H9 (cell line): Measurements from ENCODE around the gene LAMC3. TPM values are rescaled to one million over a fixed set of nuclear protein-coding genes. Genes with fewer than 3 reads are reported as not detected.

Experiments used
- DNase-seq: peaks from one replicate; pipeline ENCODE4 v3.0.0-alpha.2; 2017
- H2AFZ ChIP-seq: one replicate; pipeline ENCODE4 v1.6.1; 2013; ENCODE audit warnings: mild to moderate bottlenecking, low read length, control low read depth, moderate library complexity
- H2AK5ac ChIP-seq: 2 replicates; pipeline ENCODE4 v1.6.1; 2013; ENCODE audit warnings: low read length, control low read depth, mixed read lengths; ENCODE audit not compliant: insufficient read length
- H2BK120ac ChIP-seq: one replicate; pipeline ENCODE4 v1.6.1; 2013; ENCODE audit warnings: low read depth, mild to moderate bottlenecking, low read length, control low read depth, inconsistent platforms; ENCODE audit not compliant: poor library complexity, severe bottlenecking
- H2BK12ac ChIP-seq: 2 replicates; pipeline ENCODE4 v1.6.1; 2013; ENCODE audit warnings: low read length, control low read depth, mixed read lengths, low read depth; ENCODE audit not compliant: insufficient read length
- H2BK15ac ChIP-seq: 2 replicates; pipeline ENCODE4 v1.6.1; 2013; ENCODE audit warnings: low read depth, low read length, control low read depth
- H2BK20ac ChIP-seq: one replicate; pipeline ENCODE4 v1.6.1; 2013; ENCODE audit warnings: low read depth, mild to moderate bottlenecking, low read length, control low read depth, inconsistent platforms; ENCODE audit not compliant: poor library complexity, severe bottlenecking
- H2BK5ac ChIP-seq: 2 replicates; pipeline ENCODE4 v1.6.1; 2013; ENCODE audit warnings: low read length, control low read depth, mixed read lengths; ENCODE audit not compliant: insufficient read length
- H3K14ac ChIP-seq: 2 replicates; pipeline ENCODE4 v1.6.1; 2013; ENCODE audit warnings: low read length, control low read depth; ENCODE audit not compliant: insufficient read depth
- H3K18ac ChIP-seq: 2 replicates; pipeline ENCODE4 v1.6.1; 2013; ENCODE audit warnings: low read depth, mild to moderate bottlenecking, mixed read lengths, low read length, control low read depth; ENCODE audit not compliant: insufficient read length
- H3K23ac ChIP-seq: 2 replicates; pipeline ENCODE4 v1.6.1; 2013; ENCODE audit warnings: low read length, control low read depth, mixed read lengths, low read depth; ENCODE audit not compliant: insufficient read length
- H3K23me2 ChIP-seq: 2 replicates; pipeline ENCODE4 v1.6.1; 2013; ENCODE audit warnings: low read depth, mild to moderate bottlenecking, mixed read lengths, low read length, control low read depth; ENCODE audit not compliant: insufficient read length, poor library complexity, severe bottlenecking
- H3K27ac ChIP-seq: 2 replicates; pipeline ENCODE4 v1.5.1; 2013; ENCODE audit warnings: low read length, control low read depth, mixed read lengths, low read depth; ENCODE audit not compliant: insufficient read length
- H3K27me3 ChIP-seq: 2 replicates; pipeline ENCODE4 v1.6.1; 2013; ENCODE audit warnings: low read length, control low read depth, inconsistent platforms; ENCODE audit not compliant: insufficient read depth
- H3K4ac ChIP-seq: 2 replicates; pipeline ENCODE4 v1.6.1; 2013; ENCODE audit warnings: low read depth, mild to moderate bottlenecking, control low read depth, inconsistent platforms, low read length, moderate library complexity
- H3K4me1 ChIP-seq: 2 replicates; pipeline ENCODE4 v1.6.1; 2013; ENCODE audit warnings: low read length, control low read depth, inconsistent platforms; ENCODE audit not compliant: insufficient read depth
- H3K4me2 ChIP-seq: 2 replicates; pipeline ENCODE4 v1.6.1; 2013; ENCODE audit warnings: low read length, control low read depth, mixed read lengths; ENCODE audit not compliant: insufficient read length, insufficient read depth
- H3K56ac ChIP-seq: 2 replicates; pipeline ENCODE4 v1.6.1; 2013; ENCODE audit warnings: low read depth, mild to moderate bottlenecking, mixed read lengths, low read length, control low read depth; ENCODE audit not compliant: insufficient read length
- H3K79me1 ChIP-seq: 2 replicates; pipeline ENCODE4 v1.6.1; 2013; ENCODE audit warnings: low read depth, mild to moderate bottlenecking, moderate library complexity, low read length, control low read depth, inconsistent platforms; ENCODE audit not compliant: insufficient read depth, poor library complexity, severe bottlenecking
- H3K79me2 ChIP-seq: 2 replicates; pipeline ENCODE4 v1.6.1; 2013; ENCODE audit warnings: low read length, control low read depth, inconsistent platforms; ENCODE audit not compliant: insufficient read depth
- H3K9ac ChIP-seq: 2 replicates; pipeline ENCODE4 v1.6.1; 2013; ENCODE audit warnings: low read length, control low read depth, mixed read lengths; ENCODE audit not compliant: insufficient read length; ENCODE audit errors: extremely low read depth
- H3K9me3 ChIP-seq: one replicate; pipeline ENCODE4 v1.6.1; 2013; ENCODE audit warnings: low read depth, low read length, inconsistent platforms; ENCODE audit not compliant: control insufficient read depth
- H3T11ph ChIP-seq: one replicate; pipeline ENCODE4 v1.6.1; 2013; ENCODE audit warnings: mild to moderate bottlenecking, low read length, control low read depth, inconsistent platforms
- H4K20me1 ChIP-seq: one replicate; pipeline ENCODE4 v1.6.1; 2013; ENCODE audit not compliant: control insufficient read depth, insufficient read length, insufficient read depth
- H4K5ac ChIP-seq: 2 replicates; pipeline ENCODE4 v1.6.1; 2013; ENCODE audit warnings: low read depth, mild to moderate bottlenecking, mixed read lengths, low read length, control low read depth; ENCODE audit not compliant: insufficient read length
- H4K8ac ChIP-seq: replicated peaks from 2 replicates; pipeline ENCODE4 v1.6.1; 2013; ENCODE audit warnings: low read length, control low read depth, mixed read lengths, low read depth; ENCODE audit not compliant: insufficient read length
- H4K91ac ChIP-seq: 2 replicates; pipeline ENCODE4 v1.6.1; 2013; ENCODE audit warnings: low read depth, mild to moderate bottlenecking, moderate library complexity, mixed read lengths, low read length, control low read depth; ENCODE audit not compliant: insufficient read length
- H3K27ac Mint-ChIP-seq, 3 experiments: 2 replicates in 2 of 3; 3 replicates in 1 of 3; pipeline ENCODE4 v1.8.0; 2020 to 2021; ENCODE audit warnings: mixed read lengths in 3 of 3, mild to moderate bottlenecking in 1 of 3, moderate library complexity in 1 of 3
- H3K27me3 Mint-ChIP-seq: 2 replicates; pipeline ENCODE4 v1.8.0; 2021; ENCODE audit warnings: low read depth, mild to moderate bottlenecking, moderate library complexity, mixed read lengths
- H3K36me3 Mint-ChIP-seq, 3 experiments: 2 replicates in 2 of 3; 3 replicates in 1 of 3; pipeline ENCODE4 v1.8.0; 2020 to 2021; ENCODE audit warnings: low read depth in 3 of 3, mixed read lengths in 3 of 3; ENCODE audit not compliant: insufficient read depth in 1 of 3
- H3K4me1 Mint-ChIP-seq, 2 experiments: 2 replicates each; pipeline ENCODE4 v1.8.0; 2020; ENCODE audit warnings: mixed read lengths in 2 of 2
- H3K4me3 Mint-ChIP-seq, 2 experiments: 2 replicates in 1 of 2; 3 replicates in 1 of 2; pipeline ENCODE4 v1.8.0; 2020 to 2021; ENCODE audit warnings: mild to moderate bottlenecking in 2 of 2, mixed read lengths in 2 of 2, moderate library complexity in 1 of 2
- H3K9me3 Mint-ChIP-seq, 2 experiments: 2 replicates in 1 of 2; 3 replicates in 1 of 2; pipeline ENCODE4 v1.8.0; 2020; ENCODE audit warnings: mild to moderate bottlenecking in 2 of 2, mixed read lengths in 2 of 2, moderate library complexity in 1 of 2
- CTCF ChIP-seq: fragments of 200-600 bp; sonication (generic); conservative IDR thresholded peaks from 3 replicates; pipeline ENCODE4 v1.8.0; 2021; ENCODE audit warnings: antibody characterized with exemption, mild to moderate bottlenecking
- WGBS: extraction: QIAGEN DNeasy Blood & Tissue Kit; methylation state at CpG from one replicate; pipeline ENCODE4 v1.1.7; 2013; ENCODE audit warnings: missing lambda C conversion rate, low lambda C conversion rate, mixed read lengths; ENCODE audit not compliant: insufficient read length; ENCODE audit errors: extremely low coverage; 5-methylcytosine and 5-hydroxymethylcytosine counted together
- total RNA-seq: library from RNA; stranded (reverse); gene quantifications from 2 replicates; pipeline ENCODE4 v1.2.1, GENCODE V29; 2021

The LAMC3 gene
- total RNA-seq, 1 experiment from 2014 or later = 21.7 TPM

- H3K23ac ChIP-seq = no peak overlapping the region
- H2AK5ac ChIP-seq = no peak overlapping the region
- no peak for DNase-seq
- H3K4me1 ChIP-seq = no peaks in the 10 kb centered on the region
- H3K56ac ChIP-seq = no peak overlapping the region
- peaks cover 0 to 8% (median 3%) of the 10 kb centered on the region in 3 experiments; a peak in 3 of 7 replicates for H3K36me3 Mint-ChIP-seq
- no peaks in the 10 kb centered on the region for H3K9me3 ChIP-seq
- no peak overlapping the region for H2BK120ac ChIP-seq
- no peaks in the 10 kb centered on the region for H3K23me2 ChIP-seq
- H3T11ph ChIP-seq = no peak overlapping the region
- no peak overlapping the region for H2BK15ac ChIP-seq
- no peak overlapping the region for H4K91ac ChIP-seq
- H3K4ac ChIP-seq = no peak overlapping the region
- H3K27me3 ChIP-seq = no peaks in the 10 kb centered on the region
- H3K79me2 ChIP-seq = no peaks in the 10 kb centered on the region
- H3K27ac ChIP-seq = no peak overlapping the region
- no peak overlapping the region for H2BK12ac ChIP-seq
- H2AFZ ChIP-seq = no peak overlapping the region
- no peak overlapping the region for H4K5ac ChIP-seq
- no CpG with 5 or more reads among the region's 9 CpGs for WGBS
- H3K4me3 Mint-ChIP-seq = no peak overlapping the region
- H2BK5ac ChIP-seq = no peak overlapping the region
- no peaks in the 10 kb centered on the region for H3K79me1 ChIP-seq
- peak overlapping the region in 2 of 3 experiments; percentile 57 to 84; a peak in 3 of 7 replicates for H3K27ac Mint-ChIP-seq
- H4K20me1 ChIP-seq = no peaks in the 10 kb centered on the region
- H3K14ac ChIP-seq = no peak overlapping the region; the same call in 1 of the 2 replicates
- no peaks in the 10 kb centered on the region for H3K27me3 Mint-ChIP-seq
- H2BK20ac ChIP-seq = no peak overlapping the region
- H3K18ac ChIP-seq = no peak overlapping the region
- no peak for TF ChIP-seq CTCF
- no peak overlapping the region for H3K4me2 ChIP-seq
- H4K8ac ChIP-seq = no peak overlapping the region
- H3K9ac ChIP-seq = no peak overlapping the region
- H3K4me1 Mint-ChIP-seq = 0 out of 4 replicates have a peak, but pooled peaks cover 0 to 4% of the 10 kb centered on the region in 2 experiments
- no peaks in the 10 kb centered on the region; a peak in 1 of 5 replicates for H3K9me3 Mint-ChIP-seq
Measured at GRCh38 chr9:131067625-131068024, 58.7 kb downstream of the LAMC3 start.
